ENCODE data around the gene TJP2.

DNA sequence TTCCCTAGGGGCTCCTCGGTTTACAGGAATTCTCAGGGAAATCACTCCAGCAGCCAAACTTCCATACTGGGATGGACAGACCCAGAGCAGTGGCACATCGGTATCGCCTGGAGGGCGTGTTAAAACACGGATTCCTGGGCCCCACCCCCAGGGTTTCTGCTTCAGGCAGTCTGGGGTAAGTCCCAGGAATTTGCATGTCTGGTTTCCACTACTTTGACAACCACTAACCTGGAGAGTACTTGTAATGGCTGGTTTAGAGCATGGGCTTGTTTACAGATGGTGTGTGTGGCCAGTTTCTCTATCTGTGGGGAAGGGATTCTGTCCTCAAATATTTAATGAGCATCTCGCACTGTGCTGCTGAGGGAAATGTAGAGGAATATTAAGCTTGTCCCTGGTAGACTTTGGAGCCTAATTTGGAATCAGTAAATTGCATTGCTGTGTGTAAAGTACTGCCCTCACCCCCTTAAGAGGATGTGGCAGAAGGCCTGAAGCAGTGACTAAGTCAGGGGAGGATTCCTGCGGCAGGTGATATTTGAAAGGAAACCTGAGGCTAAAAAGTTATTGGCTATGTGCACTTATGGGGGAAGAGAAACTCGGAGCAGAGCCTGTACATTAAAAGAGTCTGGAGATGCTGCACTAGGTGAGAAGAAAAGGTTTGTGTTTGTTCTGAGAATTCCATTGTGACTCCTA, 18.6 kb upstream of the TJP2 start:
- TF ChIP-seq ZNF274 (IDR thresholded peaks at IDR 0.05; ENCODE audit: low read depth, low read length) (no peak), YY1 (IDR thresholded peaks at IDR 0.05; ENCODE audit: insufficient read depth, insufficient read length) (no peak)

Data from NT2/D1 (cell line).